Amniotic stem cell (primary cell): ENCODE results near the gene NIPAL3.
A peak's percentile ranks its signal among the peaks of the same experiment; 100 is the strongest.
"Not testable (repeated sequence)": the region's sequence is repeated elsewhere in the genome, so short reads cannot be mapped to it uniquely, and the experiment has no call there.

Source experiments
- DNase-seq: peaks from one replicate; lab custom pipeline; 2025; lab: John Stamatoyannopoulos, UW

Gene NIPAL3

GRCh38 chr1:24490101-24490781 is 74.6 kb downstream of the NIPAL3 start:
- DNase-seq: no peak

DNA sequence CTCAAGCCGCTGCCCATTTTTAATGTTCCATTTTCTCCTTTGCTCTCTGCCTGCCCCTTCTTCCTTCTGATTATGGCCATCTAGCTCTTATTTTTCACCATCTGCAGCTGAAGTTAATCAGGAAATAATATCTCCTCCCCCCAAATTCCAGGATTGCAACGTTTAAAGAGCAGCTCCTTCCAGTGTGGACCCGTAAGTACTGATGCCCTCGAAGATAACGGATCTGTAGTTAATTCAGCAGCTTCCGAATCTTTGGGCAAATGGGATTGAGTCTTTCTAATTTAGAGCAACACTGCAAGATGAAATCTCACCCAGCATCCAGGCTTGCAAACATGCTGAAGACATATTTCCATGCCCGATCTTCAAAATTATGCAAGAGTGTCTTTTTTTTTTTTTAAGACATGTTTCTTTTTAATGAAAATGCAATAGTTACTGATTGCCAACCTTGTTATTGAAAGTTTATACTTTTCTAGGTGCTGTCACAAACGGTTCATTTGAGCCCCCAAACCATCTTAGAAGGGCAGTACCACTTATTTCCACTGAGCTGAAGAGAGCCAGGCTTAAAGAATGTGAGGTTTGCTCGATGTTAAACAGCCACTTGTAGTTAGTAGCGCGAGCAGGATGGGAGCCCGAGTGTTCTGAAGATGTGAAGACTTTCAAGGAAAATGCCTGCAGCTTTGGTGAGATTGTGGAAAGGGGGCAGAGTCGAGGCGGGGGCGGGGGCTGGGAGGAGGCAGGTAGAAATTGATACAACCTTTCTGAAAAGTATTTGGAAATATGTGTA is 76.2 kb downstream of the NIPAL3 start:
- no peak for DNase-seq

DNA sequence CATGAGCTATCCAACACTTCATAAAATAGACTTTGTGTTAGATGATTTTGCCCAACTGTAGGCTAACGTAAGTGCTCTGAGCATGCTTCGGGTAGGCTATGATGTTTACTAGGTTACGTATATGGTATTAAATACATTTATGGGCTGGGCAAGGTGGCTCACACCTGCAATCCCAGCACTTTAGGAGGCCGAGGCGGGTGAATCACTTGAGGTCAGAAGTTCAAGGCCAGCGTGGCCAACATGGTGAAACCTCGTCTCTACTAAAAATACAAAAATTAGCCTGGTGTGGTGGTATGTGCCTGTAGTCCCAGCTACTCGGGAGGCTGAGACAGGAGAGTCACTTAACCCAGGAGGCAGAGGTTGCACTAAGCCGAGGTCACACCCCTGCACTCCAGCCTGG is 77.3 kb downstream of the NIPAL3 start:
- DNase-seq: not testable (repeated sequence)

- DNase-seq: no peak
Observed at GRCh38 chr1:24493785-24494184, 78.2 kb downstream of the NIPAL3 start.

GRCh38 chr1:24498589-24498988 is 83.0 kb downstream of the NIPAL3 start:
- no peak for DNase-seq

DNA sequence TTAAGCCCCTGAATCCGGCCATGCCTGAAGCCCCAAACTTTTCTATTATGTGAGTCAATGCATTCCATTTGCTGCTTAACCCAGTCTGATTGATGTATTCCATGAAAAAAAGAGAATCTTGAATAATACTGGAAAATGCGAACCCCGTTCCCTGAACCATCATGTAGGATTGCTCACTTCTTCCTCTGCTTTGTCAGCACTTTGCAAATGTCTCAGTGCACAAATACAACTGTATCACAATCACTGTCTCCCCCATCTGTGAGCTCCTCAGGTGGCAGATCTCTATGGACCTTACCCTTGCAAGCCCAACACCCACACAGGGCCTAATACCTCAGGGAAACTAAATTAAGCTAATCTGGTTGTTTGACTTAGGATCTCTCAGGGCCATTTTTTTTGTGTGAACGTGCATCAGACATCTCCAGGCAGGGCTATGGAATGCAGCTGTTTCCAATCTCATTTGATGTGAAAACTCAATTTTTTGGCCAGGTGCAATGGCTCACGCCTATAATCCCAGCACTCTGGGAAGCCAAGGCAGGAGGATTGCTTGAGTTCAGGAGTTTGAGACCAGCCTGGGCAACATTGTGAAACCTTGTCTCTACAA is 84.9 kb downstream of the NIPAL3 start:
- DNase-seq: no peak

- no peak for DNase-seq
Observed at GRCh38 chr1:24501371-24502064, 85.9 kb downstream of the NIPAL3 start.

DNA sequence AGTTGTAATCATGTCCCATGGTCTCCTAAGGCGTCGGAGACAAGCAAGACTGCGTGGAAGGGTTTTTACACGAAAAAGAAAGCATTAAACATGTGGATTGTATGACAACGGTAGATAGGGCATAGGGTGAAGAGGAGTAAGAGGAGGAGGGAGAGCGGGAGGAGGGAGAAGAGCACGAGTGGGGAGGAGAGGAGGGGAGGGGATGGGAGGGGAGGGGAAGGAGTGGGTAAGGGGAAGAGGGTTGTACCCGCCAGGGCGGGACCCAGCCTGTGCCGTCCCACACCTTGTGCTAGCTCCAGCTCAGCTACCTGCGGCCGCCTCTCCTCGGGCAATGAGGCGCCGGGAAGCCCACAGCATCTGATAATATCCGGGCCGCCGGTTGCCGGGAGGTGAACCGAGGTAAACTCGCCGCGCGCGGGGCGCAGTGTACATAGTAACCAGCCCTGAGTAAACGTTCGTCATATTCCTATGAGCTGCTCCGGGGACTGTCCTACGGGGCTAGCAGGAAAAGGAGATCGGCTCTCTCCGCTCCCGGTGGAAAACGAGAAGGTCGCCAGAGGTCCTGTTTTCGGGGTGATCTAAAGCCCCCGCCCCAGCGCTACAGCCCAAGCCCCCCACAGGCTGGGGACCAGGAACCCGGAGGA is 86.6 kb downstream of the NIPAL3 start:
- DNase-seq: peak; percentile 16

DNA sequence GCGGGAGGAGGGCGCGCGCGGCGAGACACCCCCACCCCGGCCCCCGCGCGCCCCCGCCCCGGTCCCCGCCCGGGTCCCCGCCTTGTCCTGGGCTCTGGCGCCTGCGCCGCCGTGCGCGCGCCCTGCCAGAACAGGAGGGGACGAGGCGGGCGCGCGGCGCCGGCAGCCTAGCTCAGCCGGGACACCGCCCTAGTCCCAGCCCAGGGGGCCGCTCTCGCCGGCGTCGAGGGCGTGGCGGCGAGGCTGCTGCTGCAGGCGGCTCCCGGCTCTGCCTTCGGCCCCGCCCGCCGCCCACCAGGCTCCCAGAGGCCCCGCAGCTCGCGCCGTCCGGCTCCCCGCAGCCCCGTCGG is 87.1 kb downstream of the NIPAL3 start, which contains the start of gene RCAN3:
RCAN3 (plus strand) TSS at position 128 of the 350 bp plus-strand sequence. CDS start 11,537 bp downstream, outside the sequence.
- DNase-seq: peak; percentile 24

DNA sequence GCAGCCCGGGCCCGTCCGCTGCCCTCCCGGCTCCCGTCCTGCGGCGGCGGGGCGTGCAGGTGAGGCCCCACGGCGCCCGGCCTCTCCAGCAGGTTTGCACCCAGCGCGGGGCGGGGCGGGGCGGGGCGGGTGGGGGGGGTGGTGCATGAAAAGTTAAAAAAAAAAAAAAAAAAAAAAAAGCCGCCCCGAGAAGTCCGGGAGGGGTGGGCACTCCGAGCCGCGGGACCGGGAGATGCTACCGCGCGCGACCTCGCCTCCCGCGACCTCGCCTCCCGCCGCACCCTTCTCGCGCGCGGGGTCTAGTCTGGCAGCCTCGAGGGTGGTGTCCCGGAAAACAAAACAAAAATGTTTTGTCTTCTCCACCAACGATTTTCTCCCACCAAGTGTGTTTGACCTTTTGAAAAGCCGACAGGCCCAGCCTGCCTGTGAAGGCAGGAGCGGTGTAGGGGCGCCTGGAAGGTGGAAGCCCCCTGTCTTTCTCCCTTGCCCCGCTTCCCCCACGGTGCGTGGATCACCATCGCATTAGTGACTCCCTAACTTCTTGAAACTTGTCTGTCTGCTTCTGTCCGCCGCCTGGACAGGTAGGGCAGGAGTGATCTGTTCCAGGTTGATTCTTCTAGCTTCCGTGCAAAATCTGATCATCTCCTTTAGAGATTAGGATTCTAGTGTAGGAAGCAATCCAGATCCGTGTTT is 87.6 kb downstream of the NIPAL3 start:
- no peak for DNase-seq

DNA sequence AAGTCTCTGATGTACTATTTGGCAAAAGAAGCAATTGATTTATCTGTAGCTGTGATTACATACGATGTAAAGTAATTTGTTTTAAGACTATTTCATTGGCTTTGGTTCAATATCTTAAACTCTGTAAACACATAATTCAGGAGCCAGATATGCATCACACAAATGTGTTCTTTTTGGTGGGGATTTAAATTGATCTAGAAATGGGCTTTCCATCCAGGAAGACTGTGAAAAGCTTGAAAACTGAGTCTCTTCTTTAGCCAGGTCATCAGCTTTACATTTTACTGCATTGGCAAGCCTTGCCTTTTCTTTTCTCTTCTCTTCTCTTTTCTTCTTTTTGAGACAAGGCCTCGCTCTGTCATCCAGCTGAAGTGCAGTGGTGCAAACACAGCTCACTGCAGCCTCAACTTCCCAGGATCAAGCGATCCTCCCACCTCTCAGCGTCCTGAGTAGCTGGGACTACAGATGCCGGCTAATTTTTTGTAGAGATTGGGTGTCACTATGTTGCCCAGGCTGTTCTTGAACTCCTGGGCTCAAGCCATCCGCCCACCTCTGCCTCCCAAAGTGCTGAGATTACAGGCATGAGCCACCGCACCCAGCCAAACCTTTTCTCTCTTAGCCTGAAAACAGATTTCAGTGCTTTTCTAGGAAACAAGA is 88.4 kb downstream of the NIPAL3 start:
- DNase-seq: no peak

DNA sequence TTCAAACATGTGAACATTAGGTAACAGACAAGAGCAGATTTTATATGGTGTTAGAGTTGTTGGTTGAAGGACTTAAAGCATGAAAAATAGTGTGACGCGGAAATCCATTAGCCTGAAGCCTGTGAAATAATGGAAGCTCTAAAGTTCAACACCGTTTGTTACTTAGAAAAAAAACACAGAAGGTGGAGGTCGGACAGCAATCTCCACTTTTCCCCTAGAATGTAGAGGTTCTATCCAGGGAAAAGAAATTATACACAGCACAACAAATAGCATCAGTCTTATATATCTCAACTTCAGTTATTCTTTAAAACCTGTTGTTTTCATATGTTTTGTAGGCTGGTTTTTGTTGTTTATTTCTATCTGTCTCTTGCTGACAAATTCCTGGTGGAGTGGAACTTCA is 89.0 kb downstream of the NIPAL3 start:
- no peak for DNase-seq

DNA sequence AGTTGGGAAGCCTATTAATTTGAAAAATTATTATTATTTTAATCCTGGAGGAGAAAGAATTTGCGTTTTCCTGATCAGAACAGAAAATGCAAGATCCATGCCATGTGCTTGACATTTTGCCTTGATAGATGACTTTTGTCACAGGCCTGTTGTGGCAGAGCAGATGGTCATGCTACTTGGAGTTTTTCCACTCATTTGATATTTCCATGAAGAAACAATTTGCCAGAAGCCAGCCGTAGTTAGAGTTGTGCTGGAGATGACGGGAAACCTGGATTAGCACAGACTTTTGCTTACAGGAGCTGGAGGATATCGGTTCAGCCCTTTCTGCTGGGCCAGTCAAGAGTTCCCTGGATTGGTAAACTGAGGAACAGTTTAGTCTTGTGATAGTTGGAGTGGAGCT is 90.2 kb downstream of the NIPAL3 start:
- no peak for DNase-seq

GRCh38 chr1:24506691-24507381 is 91.2 kb downstream of the NIPAL3 start:
- no peak for DNase-seq

DNA sequence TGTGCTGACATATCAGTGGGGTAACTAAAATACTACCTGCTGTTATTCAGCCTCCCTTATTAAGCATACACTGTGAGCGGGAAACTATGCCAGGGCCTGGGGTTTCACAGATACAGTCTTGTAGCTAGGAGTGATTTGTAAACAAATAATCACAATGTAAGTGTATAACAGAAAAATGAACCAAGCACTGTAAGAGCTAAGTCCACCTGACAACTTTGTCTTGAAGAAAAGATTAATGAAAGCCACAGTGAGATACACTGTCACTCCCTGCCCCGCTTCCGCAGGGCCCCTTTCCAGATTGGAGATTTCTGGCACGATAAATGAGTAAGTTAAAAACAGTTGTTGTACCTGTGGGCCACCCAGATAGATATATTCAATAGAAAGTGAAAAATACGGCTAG is 91.8 kb downstream of the NIPAL3 start:
- DNase-seq: no peak

- no peak for DNase-seq
Observed at GRCh38 chr1:24508911-24509310, 93.3 kb downstream of the NIPAL3 start.

DNA sequence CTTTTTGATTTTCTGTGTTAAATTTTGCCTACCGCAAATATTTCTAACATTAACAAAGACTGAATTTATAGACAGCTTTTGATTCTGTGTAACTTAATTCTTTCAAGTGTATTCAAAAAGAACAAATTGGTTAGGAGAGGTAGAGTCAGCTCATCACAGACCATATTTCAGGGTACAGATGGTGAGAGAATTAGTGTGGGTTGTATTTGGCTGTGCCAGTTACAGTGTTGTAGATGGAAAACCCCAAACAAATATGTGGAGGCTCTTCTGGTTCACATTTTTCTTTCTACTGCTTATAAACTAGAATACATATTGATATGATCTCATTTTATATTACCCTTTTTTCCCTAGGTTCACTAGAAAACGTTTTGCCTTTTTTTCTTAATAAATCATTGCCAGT is 98.1 kb downstream of the NIPAL3 start:
- no peak for DNase-seq

- DNase-seq: no peak
Observed at GRCh38 chr1:24514946-24515345, 99.3 kb downstream of the NIPAL3 start.

DNA sequence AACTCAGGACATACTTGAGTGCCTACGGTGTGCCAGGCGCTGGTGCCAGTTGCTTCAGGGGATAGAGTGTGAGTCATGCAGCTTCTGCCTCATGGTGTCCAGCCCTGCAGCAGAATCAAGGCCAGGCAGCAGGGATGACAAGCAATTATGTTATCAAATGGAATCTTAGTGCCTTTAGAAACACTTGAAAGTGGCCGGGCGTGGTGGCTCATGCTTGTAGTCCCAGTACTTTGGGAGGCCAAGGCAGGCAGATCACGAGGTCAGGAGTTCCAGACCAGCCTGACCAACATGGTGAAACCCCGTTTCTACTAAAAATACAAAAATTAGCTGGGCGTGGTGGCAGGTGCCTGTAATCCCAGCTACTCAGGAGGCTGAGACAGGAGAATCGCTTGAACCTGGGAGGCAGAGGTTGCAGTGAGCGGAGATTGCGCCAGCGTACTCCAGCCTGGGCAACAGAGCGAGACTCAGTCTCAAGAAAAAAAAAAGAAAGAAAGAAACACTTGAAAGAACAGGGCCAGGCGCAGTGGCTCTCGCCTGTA is 100.1 kb downstream of the NIPAL3 start:
- peak; percentile 45 for DNase-seq

GRCh38 chr1:24516506-24516905 is 100.9 kb downstream of the NIPAL3 start:
- DNase-seq: no peak
